GM19372 (cell line): ENCODE results near the gene CDK15.
"Not testable (repeated sequence)": the region's sequence is repeated elsewhere in the genome, so short reads cannot be mapped to it uniquely, and the experiment has no call there.

Experiments
- ATAC-seq: cut with Tn5 transposase; IDR thresholded peaks from one replicate; pipeline ENCODE4 v1.9.1; 2021; ENCODE audit warnings: mild to moderate bottlenecking, low read depth, moderate library complexity; ENCODE audit not compliant: unreplicated experiment

Gene CDK15

DNA sequence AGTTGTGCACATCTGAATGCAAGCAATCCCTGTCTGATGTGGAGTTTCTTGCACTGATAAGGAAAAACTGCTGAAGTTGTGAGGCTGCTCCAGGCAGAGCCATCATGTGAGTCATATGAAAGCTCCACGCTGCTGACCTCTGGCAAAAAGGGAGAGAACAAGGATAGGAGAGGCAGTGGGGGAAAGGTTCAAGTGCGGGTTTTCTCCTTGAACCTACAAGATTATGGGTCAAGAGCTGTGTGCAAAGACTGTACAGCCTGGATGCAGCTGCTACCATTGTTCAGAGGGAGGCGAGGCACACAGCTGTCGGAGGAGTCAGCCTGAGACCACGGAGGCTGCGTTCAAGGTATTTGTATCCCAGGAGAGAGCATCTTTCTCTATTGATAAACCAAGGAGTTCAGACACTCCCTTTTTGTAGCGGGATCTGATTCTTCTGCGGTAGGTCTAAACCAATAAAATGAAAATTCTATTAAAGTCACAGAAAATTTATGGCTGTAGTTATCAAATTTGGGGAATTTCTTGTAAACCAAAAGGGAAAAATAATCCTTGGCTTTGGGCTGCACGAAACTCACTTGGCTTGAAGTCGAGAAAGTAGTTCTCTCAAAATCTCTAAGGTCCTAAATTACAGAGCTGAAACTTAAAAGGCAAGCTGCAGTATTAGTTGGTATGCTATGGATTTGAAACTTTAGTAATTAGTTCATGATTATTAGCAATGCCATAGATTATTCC, at the start of gene CDK15:
TSS of gene CDK15 (plus strand) at position 96 of the 729 bp plus-strand sequence. CDS start at position 224, 128 bp downstream.
- no peak for ATAC-seq

DNA sequence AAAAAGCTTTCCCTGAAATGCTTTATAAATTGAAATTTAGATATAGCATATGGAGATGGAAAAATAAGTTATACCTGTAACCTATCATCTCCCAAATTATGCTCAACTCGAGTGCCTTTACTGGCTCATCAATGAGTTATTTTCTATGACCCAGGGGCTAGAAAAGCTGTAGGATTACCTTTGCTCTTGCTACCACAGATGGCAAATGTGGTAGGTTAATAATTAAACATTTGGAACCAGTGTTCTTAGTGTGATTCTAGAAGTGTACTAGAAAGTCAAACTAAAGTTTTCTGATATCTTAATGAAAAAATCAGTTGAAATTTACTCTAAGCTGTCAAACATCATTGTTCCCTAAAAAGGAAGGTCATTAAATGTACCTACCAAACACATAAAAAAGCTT, 48.1 kb upstream of the CDK15 start:
- no peak for ATAC-seq

DNA sequence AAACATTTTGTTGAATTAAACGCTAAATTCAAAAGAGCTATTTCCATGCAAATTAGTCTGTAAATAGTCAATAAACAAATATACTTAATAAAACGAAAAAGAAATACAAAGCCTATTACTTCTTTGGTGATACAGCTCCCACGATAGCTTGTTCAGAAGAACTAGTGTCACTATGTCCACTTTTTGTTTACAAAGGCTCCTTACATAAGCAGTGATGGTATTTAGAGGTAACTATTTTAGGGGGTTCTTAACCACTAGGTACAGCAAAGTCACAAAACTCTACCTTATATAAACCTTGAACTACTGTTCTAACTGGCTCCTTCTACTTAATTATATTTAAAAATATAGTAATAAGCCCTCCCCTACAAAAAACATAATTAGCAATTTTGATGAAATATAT, 47.5 kb upstream of the CDK15 start:
- ATAC-seq: no peak

DNA sequence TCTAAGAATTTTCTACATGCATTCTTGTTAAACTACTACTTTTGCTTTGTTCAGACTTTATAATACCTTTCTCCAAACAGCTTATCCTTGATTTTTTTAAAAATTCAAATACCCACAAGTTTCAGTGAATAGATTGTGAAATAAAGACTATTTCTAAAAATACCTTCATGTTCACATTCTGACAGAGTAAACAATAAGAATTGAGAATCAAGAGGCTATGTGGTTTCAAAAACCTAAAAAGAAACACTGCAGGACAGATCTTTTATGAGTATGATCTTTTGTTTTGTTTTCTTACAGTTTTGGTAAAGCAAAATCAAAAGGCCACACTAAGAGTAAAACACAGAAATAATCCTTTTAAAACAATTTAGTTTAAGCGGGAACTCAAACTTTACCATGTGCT, 46.8 kb upstream of the CDK15 start:
- no peak for ATAC-seq

DNA sequence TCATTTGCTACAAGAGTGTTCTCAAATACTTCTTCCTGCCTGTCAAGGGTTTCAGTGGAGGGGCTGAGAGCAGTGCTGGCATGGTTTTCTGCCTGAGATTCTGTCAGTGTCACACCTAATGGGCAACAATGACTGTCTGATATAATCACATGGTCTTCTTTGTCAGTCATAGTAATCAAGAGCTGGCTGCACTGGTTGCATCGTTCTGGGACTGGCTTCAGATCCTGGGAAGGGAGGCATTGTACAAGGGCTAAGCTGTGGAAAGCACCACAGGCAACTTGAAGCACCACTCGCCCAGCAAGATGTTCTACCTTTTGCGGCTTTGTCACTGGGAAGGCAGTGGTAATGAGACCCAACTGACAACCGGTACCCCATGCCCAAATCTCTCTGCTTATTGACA, 45.2 kb upstream of the CDK15 start:
- ATAC-seq: no peak

DNA sequence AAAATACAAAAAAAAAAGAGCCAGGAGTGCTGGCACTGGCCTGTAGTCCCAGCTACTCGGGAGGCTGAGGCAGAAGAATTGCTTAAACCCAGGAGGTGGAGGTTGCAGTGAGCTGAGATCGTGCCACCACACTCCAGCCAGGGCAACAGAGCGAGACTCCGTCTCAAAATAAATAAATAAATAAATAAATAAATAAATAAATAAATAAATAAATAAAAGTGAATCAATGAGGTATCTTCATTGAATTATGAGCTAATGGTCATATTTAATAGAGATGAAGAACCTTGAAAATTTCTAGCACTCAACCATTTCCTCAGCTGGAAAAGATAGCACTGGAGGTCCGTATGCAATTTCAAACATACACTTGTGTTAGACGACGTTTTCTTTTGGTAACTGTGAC, 41.9 kb upstream of the CDK15 start:
- not testable (repeated sequence) for ATAC-seq

DNA sequence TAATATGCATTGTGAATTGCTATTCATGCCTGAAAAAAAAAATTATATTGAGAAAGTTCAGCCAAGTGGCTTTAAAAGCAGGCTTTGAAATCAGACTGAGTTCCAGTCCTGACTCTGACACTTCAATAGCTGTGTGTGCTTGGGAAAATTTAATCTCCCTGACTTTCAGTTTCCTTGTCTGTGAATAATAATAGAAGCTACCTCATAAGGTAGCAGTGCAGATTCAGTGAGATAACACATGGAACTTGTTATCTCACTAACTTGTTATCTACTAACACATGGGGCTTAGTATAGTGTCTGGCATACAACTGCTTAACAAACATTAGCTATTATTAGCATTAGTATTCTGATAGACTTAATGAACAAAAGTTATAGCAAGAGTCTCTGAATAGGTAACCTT, 40.5 kb upstream of the CDK15 start:
- no peak for ATAC-seq

DNA sequence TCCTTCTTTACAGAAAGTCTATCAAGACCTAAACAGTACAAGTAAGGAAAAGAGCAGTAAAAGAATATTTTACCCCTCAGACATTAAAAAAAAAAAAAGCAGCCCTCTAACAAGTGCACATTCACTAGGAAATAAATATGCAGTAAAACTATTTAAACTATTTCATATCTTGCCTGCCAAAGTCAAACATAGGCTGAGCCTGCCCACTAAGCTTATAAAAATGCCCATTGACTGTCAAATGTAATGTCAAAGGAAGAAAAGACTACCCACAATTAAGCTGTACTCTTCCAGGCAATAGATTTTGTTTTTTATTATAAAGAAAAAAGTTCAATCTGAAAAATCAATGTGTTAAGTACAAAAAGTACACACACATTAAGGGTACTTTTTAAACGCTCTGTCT, 37.4 kb upstream of the CDK15 start:
- ATAC-seq: no peak

DNA sequence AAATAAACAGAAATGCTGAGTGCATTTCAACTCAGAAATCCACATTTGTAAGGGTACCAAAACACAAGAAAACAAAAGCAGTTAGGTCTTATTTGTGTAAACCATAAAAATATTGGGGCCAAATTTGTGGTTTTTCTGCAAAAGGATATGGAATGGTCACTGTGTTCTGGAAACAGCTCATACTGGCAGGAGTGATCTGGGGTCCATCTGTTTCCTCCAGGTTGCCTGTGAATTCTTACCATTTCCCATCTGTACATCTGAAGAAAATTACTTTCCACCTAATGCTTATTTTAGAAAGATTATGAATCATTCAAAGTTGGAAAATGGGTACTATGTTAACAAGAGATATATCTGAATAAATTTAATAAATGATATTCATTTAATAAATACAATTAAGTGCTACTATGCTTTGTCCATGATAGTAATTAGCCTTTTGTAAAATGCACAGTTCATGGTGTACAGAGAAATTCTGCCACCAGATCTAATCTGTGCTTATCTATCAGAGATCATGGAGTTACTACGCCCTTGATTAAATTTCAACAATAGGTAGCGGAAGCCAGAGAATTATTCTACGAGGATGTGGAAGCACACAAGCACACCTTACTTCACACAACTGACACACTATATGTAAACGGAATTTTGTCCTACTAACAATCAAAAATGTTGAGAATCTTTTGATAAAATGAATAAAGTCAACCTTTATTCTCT, 36.5 kb upstream of the CDK15 start:
- no peak for ATAC-seq

DNA sequence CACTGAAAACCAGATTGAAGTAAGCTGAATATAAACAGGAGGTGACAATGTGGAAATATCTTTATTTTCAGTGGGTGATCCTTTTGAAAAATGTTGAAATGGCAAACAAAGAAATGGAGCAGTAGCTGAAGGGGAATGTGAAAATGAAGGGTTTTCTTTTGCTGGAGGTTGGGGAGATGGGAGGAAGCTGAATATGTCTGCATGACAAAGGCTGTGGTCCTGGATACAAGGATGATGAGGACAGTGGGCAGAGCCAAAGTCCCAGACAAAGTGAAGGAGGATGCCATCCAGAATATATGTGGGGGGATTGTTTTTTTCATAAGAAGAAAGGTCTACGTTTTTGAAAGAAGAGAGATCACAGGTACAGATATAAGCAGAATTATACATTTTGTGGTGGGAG, 32.3 kb upstream of the CDK15 start:
- ATAC-seq: no peak

DNA sequence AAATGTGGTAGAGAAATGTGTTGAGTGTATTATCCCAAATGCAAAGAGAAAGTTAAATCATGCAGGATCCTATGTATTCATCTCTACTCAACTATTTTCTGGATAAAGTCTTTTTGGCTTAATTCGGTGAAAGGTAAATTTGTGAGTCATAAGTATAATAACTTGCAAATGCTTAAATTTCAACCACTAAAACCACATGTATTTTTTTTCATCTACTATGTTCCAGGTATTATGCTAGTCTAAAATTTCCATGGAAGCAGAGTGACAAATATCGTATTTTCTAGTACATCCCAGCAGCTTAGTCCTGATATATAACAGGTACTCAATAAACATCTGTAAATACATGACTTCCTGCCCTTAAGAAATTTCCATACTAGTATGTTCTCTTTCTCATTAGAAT, 31.8 kb upstream of the CDK15 start:
- ATAC-seq: no peak

DNA sequence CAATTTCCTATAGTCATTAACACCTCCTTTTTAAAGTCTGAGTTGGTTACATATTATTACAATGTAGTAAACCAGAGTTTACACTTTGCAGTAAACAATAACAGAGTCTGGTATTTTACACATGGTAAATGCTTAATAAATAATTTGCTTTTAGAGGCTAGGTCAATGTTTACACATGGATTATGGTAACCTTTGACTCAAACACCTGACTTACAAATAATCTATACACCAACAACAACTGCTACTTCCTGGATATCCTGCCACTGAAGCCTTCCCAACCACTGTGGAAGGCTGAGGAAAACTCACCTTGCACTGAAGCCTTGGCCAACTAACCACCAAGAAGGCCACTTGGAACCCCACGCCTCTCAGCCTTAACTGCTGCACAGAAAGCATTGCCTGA, 31.0 kb upstream of the CDK15 start:
- ATAC-seq: no peak

DNA sequence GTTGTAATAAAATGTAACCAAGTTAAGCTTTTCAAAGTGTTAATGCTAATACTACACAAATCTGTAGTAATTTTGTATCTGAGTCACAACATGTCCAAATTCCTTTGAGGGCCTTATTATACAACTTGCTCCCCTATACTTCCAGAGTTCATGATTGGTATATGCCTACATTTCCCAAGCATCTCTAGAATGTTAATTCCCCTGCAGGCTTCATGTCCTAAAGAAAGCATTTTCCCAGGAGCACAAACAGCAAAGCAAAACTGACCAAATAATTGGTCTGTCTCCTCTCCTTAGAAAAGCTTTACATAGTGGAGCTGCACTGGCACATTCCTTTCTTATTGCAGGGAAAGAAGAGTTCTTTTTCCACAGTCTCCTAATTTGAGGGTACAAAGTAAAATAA, 29.3 kb upstream of the CDK15 start:
- no peak for ATAC-seq

DNA sequence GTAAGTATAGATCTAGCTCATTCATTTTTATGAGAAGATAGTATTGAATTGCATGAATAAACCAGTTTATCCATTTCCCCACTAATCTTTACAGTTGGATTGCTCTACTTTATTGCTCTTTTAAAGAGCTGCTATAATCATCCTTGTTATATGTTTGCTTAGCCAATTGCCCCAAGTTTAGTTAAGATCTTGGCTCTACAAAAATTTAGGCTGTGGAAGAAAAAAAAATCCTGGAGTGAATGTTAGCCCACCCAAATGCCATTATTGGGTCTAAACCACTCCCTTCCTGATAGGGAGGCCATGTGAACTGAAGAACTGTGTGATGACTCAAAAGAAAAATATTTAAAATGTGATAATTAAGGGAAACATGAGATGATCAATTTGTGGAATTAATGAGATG, 28.5 kb upstream of the CDK15 start:
- ATAC-seq: no peak

DNA sequence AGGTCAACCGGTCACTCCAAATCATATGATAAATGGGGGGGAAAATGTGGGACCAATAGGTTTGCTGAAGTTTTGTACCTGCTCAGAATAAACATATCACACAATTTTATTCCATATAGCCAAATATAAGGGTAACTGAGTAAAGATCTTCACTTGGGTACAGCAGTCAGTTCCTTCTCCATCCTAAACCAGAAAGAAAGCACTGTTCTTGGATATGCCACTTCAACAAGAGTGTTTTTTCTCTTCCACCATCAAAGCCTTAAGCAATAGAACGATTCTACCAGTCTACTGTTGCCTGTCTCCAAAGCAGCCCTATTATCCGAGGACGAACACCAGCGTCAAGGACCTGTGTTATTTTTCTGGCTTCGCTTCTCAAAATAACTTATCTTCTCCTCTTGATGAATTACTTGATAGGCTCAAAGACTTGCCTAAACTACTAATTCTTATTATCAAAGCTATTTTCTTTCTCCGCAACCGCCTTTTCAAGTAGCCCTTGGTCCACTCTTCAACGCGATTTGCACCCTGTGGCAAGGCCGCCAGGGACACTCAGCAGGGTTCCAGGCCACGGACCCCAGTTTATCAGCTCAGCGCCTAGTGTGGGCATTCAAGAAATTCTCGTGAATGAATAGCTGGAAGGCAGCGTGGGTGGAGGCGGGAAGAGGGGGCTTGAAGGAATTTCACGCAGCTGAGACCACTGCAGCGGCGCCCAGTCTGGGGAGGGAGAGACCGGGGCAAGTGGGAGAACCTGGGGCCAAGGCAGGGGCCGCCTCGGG, 26.2 kb upstream of the CDK15 start:
- ATAC-seq: no peak

DNA sequence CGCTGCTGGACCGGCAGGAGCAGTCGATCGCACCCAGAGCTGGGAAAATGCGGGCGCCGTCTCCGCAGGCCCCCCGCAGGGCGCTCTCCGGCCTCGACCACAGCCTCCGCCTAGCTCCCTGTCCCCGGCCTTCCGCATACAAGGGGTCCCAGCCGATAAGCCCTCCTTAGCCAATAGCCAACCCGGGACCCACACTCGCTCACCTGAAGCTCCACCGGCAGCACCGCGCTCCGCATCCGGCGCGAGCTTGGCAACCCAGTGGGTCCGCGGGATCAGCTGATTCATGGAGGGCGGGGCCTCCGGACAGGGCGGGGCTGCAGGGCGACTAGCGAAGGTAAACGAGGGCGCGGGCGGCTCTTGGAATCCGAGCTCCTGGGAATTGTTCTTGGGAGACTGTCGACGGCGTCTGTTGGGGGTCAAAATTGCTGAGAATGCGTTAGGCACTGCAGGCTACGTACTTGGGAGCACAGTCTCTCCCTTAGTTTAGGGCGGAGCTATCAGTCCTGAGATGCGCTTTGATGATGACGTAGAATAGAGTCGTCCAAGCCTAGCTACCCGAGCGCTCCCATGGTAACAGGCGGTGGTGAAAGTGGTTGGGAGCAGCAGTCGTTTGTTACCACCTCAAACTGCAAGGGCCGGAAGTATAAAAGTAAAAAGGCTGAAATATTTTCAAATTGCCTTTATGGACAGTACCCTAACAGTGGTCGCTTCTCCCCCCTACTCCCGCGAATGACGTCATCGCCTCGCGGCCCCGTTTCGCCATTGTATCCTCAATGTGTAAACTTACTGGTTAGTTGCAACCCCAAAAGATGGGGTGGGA, 25.5 kb upstream of the CDK15 start, which contains the start of gene ALS2:
TSS of gene ALS2 (minus strand) at position 260 of the 820 bp plus-strand sequence. CDS start 12,048 bp downstream, outside the sequence.
- peak; percentile 95 for ATAC-seq

DNA sequence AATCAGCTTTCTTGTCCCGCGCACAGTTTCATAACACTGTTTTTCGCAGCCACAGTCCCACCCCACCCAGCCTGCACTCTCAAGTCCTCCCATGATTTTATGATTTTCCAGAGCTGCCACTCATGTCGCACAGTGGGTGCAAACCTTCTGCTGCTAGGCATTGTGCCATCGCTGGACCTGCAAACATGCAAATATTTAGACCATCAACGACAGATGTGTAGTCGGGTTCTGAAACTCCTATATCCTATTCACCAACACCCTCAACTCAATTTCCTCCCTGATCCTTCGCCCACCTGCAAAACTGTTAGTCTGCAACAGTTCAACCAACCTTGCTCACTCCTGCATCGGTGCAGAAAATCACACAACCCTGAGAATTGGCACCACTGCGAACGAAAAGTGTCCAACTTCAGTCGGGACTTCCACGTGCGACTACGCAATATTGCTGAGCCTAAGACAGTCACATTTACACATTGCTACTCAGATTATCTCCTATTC, 24.7 kb upstream of the CDK15 start:
- ATAC-seq: no peak

DNA sequence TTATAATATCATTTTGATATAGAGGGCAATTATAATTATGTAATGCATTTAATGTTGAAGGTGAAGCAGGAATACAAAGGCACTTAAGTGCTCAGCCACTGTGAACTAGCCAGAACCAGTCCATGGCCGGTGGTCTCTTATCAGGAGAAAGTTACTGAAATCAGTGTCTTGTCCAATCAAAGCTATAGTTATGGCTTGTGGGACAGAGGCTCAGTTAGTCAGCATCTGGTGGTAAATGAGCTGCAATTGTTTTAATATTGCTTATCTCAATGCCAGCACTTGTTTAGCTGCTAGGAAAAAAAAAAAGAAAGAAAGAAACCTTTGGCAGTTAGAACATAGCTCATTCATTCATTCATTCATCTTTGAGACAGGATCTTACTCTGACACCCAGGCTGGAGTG, 21.8 kb upstream of the CDK15 start:
- ATAC-seq: no peak

DNA sequence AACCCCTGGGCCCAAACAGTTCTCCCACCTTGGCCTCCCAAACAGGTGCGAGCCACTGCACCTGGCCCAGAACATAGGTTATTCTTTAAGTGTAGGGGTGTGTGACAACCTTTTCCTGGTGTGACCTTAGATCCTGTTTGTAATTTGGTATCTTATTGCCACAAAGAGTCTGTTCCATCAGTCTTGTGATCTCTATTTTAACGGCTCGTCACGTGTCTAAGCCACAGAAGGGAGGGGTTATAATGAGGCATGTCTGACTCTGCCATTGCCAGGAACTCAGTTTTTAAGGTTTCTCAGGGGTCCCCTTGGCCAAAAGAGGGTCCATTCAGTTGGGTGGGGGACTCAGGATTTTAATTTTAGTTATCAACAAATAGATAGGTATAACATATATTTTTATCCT, 21.2 kb upstream of the CDK15 start:
- no peak for ATAC-seq

DNA sequence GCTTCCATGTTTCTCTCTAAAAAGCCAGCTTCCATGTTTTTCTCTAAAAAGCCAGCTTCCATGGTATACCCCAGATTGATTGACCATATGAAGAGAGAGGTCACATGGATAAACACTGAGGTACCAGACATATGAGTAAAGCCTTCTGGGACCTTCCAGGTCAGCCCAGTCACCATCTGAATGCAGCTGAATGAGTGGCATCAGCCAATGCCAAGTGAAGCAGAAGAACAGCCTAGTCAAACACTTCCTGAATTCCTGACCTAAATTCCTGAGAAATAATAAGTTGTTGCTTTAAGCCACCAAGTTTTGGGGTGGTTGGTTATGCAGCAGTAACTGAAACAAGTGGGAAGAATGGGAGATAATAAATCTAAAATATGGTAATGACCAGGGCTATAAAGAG, 19.9 kb upstream of the CDK15 start:
- ATAC-seq: no peak
